Esophagus squamous epithelium (tissue), 5 donors: Measurements from ENCODE around the gene GRIK2. TPM values are rescaled to one million over a fixed set of nuclear protein-coding genes. Genes with fewer than 3 reads are reported as not detected.

Source experiments
- DNase-seq: peaks from one replicate; lab custom pipeline; 2025; lab: John Stamatoyannopoulos, UW
- H3K27ac ChIP-seq, 4 donors: fragments of 200-600 bp; sonication (generic); one replicate each; pipeline ENCODE4 v1.5.1; 2016 to 2019; ENCODE audit warnings: mild to moderate bottlenecking in 1 of 4
- H3K27me3 ChIP-seq, 4 donors: fragments of 200-600 bp; sonication (generic); 1 replicate in 3 of 4; 2 replicates in 1 of 4; pipeline versions ENCODE4 v1.5.1 to v1.6.0; 2017 to 2021; ENCODE audit warnings: antibody characterized with exemption in 1 of 4
- H3K36me3 ChIP-seq, 3 donors: fragments of 200-600 bp; sonication (generic); one replicate each; pipeline ENCODE4 v1.5.1; 2016 to 2019
- H3K4me1 ChIP-seq, 3 donors: fragments of 200-600 bp; sonication (generic); one replicate each; pipeline ENCODE4 v1.5.1; 2017 to 2019
- H3K4me3 ChIP-seq, 4 donors: fragments of 200-600 bp; sonication (generic); 1 replicate in 3 of 4; 2 replicates in 1 of 4; pipeline ENCODE4 v1.5.1; 2016 to 2019; ENCODE audit warnings: mild to moderate bottlenecking in 2 of 4, moderate library complexity in 1 of 4
- H3K9me3 ChIP-seq, 3 donors: fragments of 200-600 bp; sonication (generic); one replicate each; pipeline ENCODE4 v1.5.1; 2016 to 2019
- CTCF ChIP-seq, 6 experiments: fragments of 450-650 bp in 4 of 6; fragments of 200-600 bp in 2 of 6; sonication (generic) in 2 of 6; IDR thresholded peaks; one replicate each; pipeline ENCODE4 v1.5.1; 2016 to 2019; ENCODE audit warnings: antibody characterized with exemption in 6 of 6, mild to moderate bottlenecking in 4 of 6, moderate library complexity in 4 of 6
- POLR2A ChIP-seq, 4 donors: fragments of 450-650 bp; IDR thresholded peaks; one replicate each; pipeline ENCODE4 v1.6.1; 2017; ENCODE audit warnings: antibody characterized with exemption in 4 of 4, mild to moderate bottlenecking in 4 of 4, moderate library complexity in 3 of 4
- WGBS, 2 donors: methylation state at CpG; one replicate each; pipeline ENCODE4 v1.1.5; 2018; 5-methylcytosine and 5-hydroxymethylcytosine counted together
- intact Hi-C: fragments of 100-400 bp; cut with DNase I; formaldehyde crosslinking; loops from one replicate; pipeline ENCODE4 v1.15.0; 2022
- total RNA-seq, 4 donors: library from RNA; depleted of rRNA; stranded (reverse); fragments of >200 nt; gene quantifications; one replicate each; pipeline ENCODE4 v1.1.0, GENCODE V29; 2016
- donor health status: DM: yes; HTN: yes; CAD: no.

GRIK2 gene
- total RNA-seq, 4 donors from 2014 or later, result 0.19 TPM; not detected in 3

- TF ChIP-seq POLR2A (IDR thresholded peaks at IDR 0.05), result no peak
- no peak for TF ChIP-seq CTCF (IDR thresholded peaks at IDR 0.05)
- H3K4me3 ChIP-seq, result no peak overlapping the region
- DNase-seq, result no peak
- no peaks in the 10 kb centered on the region for H3K36me3 ChIP-seq
- H3K4me1 ChIP-seq, result peaks cover 0 to 28% (median 10%) of the 10 kb centered on the region in 3 donors
- 0 to 2% methylated on average over 3 of the region's 3 CpGs for WGBS, 2 donors
- peaks cover 0 to 95% (median 13%) of the 10 kb centered on the region in 4 donors for H3K27me3 ChIP-seq
- no peak overlapping the region for H3K27ac ChIP-seq
- H3K9me3 ChIP-seq, result no peaks in the 10 kb centered on the region
- intact Hi-C loops, result no loop called here
Observed at GRCh38 chr6:101396548-101397173, 3.2 kb downstream of the GRIK2 start.

GRCh38 chr6:101397199-101397598 is 3.7 kb downstream of the GRIK2 start:
- H3K27me3 ChIP-seq, result peaks cover 2 to 95% (median 13%) of the 10 kb centered on the region in 4 donors
- no peaks in the 10 kb centered on the region for H3K9me3 ChIP-seq
- 12 to 19% methylated on average over 4 of the region's 4 CpGs for WGBS, 2 donors
- intact Hi-C loops, result no loop called here
- peaks cover 0 to 30% (median 10%) of the 10 kb centered on the region in 3 donors for H3K4me1 ChIP-seq
- TF ChIP-seq CTCF (IDR thresholded peaks at IDR 0.05) (peak in 1 of 6 experiments; percentile 37), POLR2A (IDR thresholded peaks at IDR 0.05) (no peak)
- H3K4me3 ChIP-seq, result no peak overlapping the region
- H3K36me3 ChIP-seq, result no peaks in the 10 kb centered on the region
- no peak for DNase-seq
- H3K27ac ChIP-seq, result no peak overlapping the region

GRCh38 chr6:101398716-101399615 is 5.5 kb downstream of the GRIK2 start:
- Histone ChIP-seq H3K9me3 (no peaks in the 10 kb centered on the region), H3K36me3 (no peaks in the 10 kb centered on the region), H3K27ac (no peak overlapping the region), H3K4me1 (peaks cover 0 to 21% (median 4%) of the 10 kb centered on the region in 3 donors), H3K4me3 (no peak overlapping the region), H3K27me3 (peaks cover 7 to 95% (median 8%) of the 10 kb centered on the region in 4 donors)
- DNase-seq, result no peak
- WGBS, 2 donors, result 30 to 46% methylated on average over 42 to 43 of the region's 43 CpGs
- TF ChIP-seq CTCF (IDR thresholded peaks at IDR 0.05), result no peak
- TF ChIP-seq POLR2A (IDR thresholded peaks at IDR 0.05), result no peak
- intact Hi-C loops, result no loop called here

DNA sequence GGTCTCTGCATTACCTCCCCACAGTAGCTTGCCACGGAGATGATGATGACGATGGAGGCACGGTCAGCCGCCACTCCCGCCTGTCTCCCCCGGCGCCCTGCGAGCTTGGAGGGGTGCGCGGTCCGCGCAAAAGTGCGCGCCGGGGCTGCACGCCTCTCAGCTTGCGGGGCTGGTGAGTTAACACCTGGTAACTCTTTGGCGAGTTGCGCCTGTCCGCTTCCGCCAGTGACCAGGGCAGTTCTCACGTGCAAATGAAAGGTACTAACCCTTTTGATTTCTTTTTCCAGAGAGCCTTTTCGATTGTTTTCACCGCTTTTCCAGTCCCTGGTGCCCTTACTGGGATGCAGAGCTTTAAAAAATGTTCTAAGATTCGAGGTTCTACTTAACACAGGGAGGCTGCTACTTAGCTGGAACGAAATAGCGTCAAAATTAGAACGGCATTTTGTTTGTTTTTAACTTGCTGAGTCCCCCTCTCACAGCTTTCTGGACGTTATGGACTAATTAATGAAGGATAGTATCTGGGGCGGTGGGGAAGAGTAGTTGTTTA is 6.2 kb downstream of the GRIK2 start:
- Histone ChIP-seq H3K27ac (no peak overlapping the region), H3K9me3 (no peaks in the 10 kb centered on the region), H3K4me3 (no peak overlapping the region), H3K4me1 (peaks cover 0 to 17% (median 4%) of the 10 kb centered on the region in 3 donors), H3K27me3 (peaks cover 7 to 94% (median 8%) of the 10 kb centered on the region in 4 donors), H3K36me3 (no peaks in the 10 kb centered on the region)
- 28 to 46% methylated on average over 19 to 25 of the region's 30 CpGs for WGBS, 2 donors
- no peak for DNase-seq
- TF ChIP-seq POLR2A (IDR thresholded peaks at IDR 0.05), result no peak
- TF ChIP-seq CTCF (IDR thresholded peaks at IDR 0.05), result no peak
- intact Hi-C loops, result no loop called here
